Neural cell (in vitro differentiated cells): ENCODE results near the gene MREG. TPM values are rescaled to one million over a fixed set of nuclear protein-coding genes. Genes with fewer than 3 reads are reported as not detected.

ENCODE experiments used
- H2AFZ ChIP-seq: fragments of 200-600, 300-800 bp; sonication (generic), shearing (Covaris generic); 2 replicates; pipeline ENCODE4 v1.6.0; 2014; ENCODE audit warnings: low read depth, mild to moderate bottlenecking, antibody characterized with exemption, low read length, moderate library complexity
- H3F3A ChIP-seq: fragments of 200-600 bp; shearing (Covaris generic); 2 replicates; pipeline ENCODE4 v1.6.1; 2016; ENCODE audit warnings: mild to moderate bottlenecking, moderate library complexity, mixed read lengths, antibody characterized with exemption, low read length; ENCODE audit not compliant: insufficient read depth, poor library complexity, severe bottlenecking
- H3K27ac ChIP-seq: fragments of 200-600, 300-800 bp; sonication (generic), shearing (Covaris generic); 2 replicates; pipeline ENCODE4 v1.5.1; 2014; ENCODE audit warnings: mild to moderate bottlenecking, low read length, moderate library complexity
- H3K27me3 ChIP-seq: fragments of 300-800, 200-600 bp; sonication (generic), shearing (Covaris generic); 2 replicates; pipeline ENCODE4 v1.6.0; 2014; ENCODE audit warnings: mild to moderate bottlenecking, low read depth, low read length, moderate library complexity; ENCODE audit not compliant: insufficient read depth
- H3K36me3 ChIP-seq: fragments of 300-800, 200-600 bp; sonication (generic), shearing (Covaris generic); 2 replicates; pipeline ENCODE4 v1.5.1; 2014; ENCODE audit warnings: mild to moderate bottlenecking, antibody characterized with exemption, low read length, moderate library complexity; ENCODE audit not compliant: insufficient read depth
- H3K4me2 ChIP-seq: fragments of 300-800, 200-600 bp; sonication (generic), shearing (Covaris generic); 2 replicates; pipeline ENCODE4 v1.6.0; 2014; ENCODE audit warnings: mild to moderate bottlenecking, low read length
- H3K4me3 ChIP-seq: fragments of 300-800, 200-600 bp; sonication (generic), shearing (Covaris generic); 2 replicates; pipeline ENCODE4 v1.5.1; 2014; ENCODE audit warnings: mild to moderate bottlenecking, low read length, moderate library complexity
- H3K79me2 ChIP-seq: fragments of 200-600 bp; shearing (Covaris generic); replicated peaks from 2 replicates; pipeline ENCODE4 v1.6.0; 2014; ENCODE audit warnings: mild to moderate bottlenecking, low read length, moderate library complexity; ENCODE audit not compliant: insufficient read depth
- H3K9ac ChIP-seq: fragments of 300-800, 200-600 bp; sonication (generic), shearing (Covaris generic); 2 replicates; pipeline ENCODE4 v1.6.1; 2016; ENCODE audit warnings: mild to moderate bottlenecking, low read length, mixed read lengths
- H3K9me2 ChIP-seq: fragments of 200-600 bp; shearing (Covaris generic); 2 replicates; pipeline ENCODE4 v1.6.1; 2016; ENCODE audit warnings: mild to moderate bottlenecking, low read length, mixed read lengths; ENCODE audit not compliant: insufficient read depth
- H3K9me3 ChIP-seq: fragments of 200-600, 300-800 bp; sonication (generic), shearing (Covaris generic); 2 replicates; pipeline ENCODE4 v1.6.1; 2016; ENCODE audit warnings: mild to moderate bottlenecking, mixed run types, low read length, moderate library complexity, mixed read lengths
- H4K20me1 ChIP-seq: fragments of 200-600 bp; shearing (Covaris generic); 2 replicates; pipeline ENCODE4 v1.6.1; 2016; ENCODE audit warnings: mild to moderate bottlenecking, mixed run types; ENCODE audit not compliant: insufficient read depth
- CTCF ChIP-seq: fragments of 450-650 bp; IDR thresholded peaks from 2 replicates; pipeline ENCODE4 v1.5.1; 2014; ENCODE audit warnings: antibody characterized with exemption, mild to moderate bottlenecking, moderate library complexity; ENCODE audit not compliant: poor library complexity, severe bottlenecking
- EP300 ChIP-seq: fragments of 450-650 bp; conservative IDR thresholded peaks from 2 replicates; pipeline ENCODE4 v1.6.1; 2014; ENCODE audit warnings: antibody characterized with exemption, mild to moderate bottlenecking, moderate library complexity; ENCODE audit not compliant: poor library complexity, severe bottlenecking
- EZH2 ChIP-seq: fragments of 200-600, 300-800 bp; shearing (Covaris generic), sonication (generic); IDR thresholded peaks from 2 replicates; pipeline ENCODE4 v1.6.1; 2014; ENCODE audit warnings: antibody characterized with exemption, low read length, borderline replicate concordance, mild to moderate bottlenecking; ENCODE audit not compliant: insufficient read depth, poor library complexity, severe bottlenecking
- MXI1 ChIP-seq: fragments of 450-650 bp; conservative IDR thresholded peaks from 2 replicates; pipeline ENCODE4 v1.6.1; 2014; ENCODE audit warnings: antibody characterized with exemption, mild to moderate bottlenecking; ENCODE audit not compliant: poor library complexity, severe bottlenecking
- POLR2AphosphoS5 ChIP-seq: IDR thresholded peaks from 2 replicates; pipeline ENCODE4 v1.6.1; 2012
- RAD21 ChIP-seq: fragments of 450-650 bp; conservative IDR thresholded peaks from 2 replicates; pipeline ENCODE4 v1.6.1; 2014; ENCODE audit warnings: antibody characterized with exemption, mild to moderate bottlenecking, moderate library complexity
- SMC3 ChIP-seq: fragments of 450-650 bp; conservative IDR thresholded peaks from 2 replicates; pipeline ENCODE4 v1.6.1; 2014; ENCODE audit warnings: antibody characterized with exemption, mild to moderate bottlenecking, moderate library complexity; ENCODE audit not compliant: poor library complexity
- TAF1 ChIP-seq: IDR thresholded peaks from 2 replicates; pipeline ENCODE4 v1.6.1; 2012; ENCODE audit warnings: low read depth
- polyA plus RNA-seq: library from polyadenylated mRNA; depleted of rRNA; stranded (reverse); fragments of >200 nt; gene quantifications from 2 replicates; pipeline ENCODE4 v1.2.3, GENCODE V29; 2014
- TF ChIP-seq, protein P1 (sequence below): IDR thresholded peaks from 2 replicates; pipeline ENCODE4 v1.6.1; 2012; ENCODE audit warnings: borderline replicate concordance

Gene MREG
- polyA plus RNA-seq, 1 donor from 2014 or later = 9.1 TPM

DNA sequence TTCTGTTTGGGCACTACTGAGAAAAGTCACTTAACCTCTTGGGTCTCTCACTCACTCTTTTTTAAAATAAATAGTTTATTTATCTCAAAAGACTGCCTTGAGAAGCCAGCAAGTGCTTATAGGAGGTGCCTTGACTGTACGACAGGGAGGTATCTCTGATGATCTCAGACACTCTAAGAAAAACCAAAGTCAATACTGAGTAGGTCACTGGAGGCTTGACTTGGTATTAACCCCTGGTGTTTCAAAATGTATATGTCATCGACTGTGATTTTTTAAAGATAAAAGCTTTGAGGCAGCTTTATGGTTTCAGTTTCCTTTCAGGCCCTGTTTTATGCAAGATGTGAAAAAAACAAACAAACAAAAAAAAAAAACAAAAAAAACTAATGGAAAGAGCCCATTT lies 33.7 kb downstream of the MREG start:
- H3K79me2 ChIP-seq = no peaks in the 10 kb centered on the region
- H3K36me3 ChIP-seq = no peaks in the 10 kb centered on the region
- peaks cover 3% of the 10 kb centered on the region for H3K9me3 ChIP-seq
- no peaks in the 10 kb centered on the region for H3F3A ChIP-seq
- no peak overlapping the region for H3K4me3 ChIP-seq
- no peak overlapping the region for H2AFZ ChIP-seq
- no peaks in the 10 kb centered on the region for H3K27me3 ChIP-seq
- H3K9ac ChIP-seq = no peak overlapping the region
- no peak overlapping the region for H3K27ac ChIP-seq
- TF ChIP-seq CTCF = no peak
- no peak for TF ChIP-seq EZH2
- TF ChIP-seq EP300 = no peak
- TF ChIP-seq, protein P1, sequence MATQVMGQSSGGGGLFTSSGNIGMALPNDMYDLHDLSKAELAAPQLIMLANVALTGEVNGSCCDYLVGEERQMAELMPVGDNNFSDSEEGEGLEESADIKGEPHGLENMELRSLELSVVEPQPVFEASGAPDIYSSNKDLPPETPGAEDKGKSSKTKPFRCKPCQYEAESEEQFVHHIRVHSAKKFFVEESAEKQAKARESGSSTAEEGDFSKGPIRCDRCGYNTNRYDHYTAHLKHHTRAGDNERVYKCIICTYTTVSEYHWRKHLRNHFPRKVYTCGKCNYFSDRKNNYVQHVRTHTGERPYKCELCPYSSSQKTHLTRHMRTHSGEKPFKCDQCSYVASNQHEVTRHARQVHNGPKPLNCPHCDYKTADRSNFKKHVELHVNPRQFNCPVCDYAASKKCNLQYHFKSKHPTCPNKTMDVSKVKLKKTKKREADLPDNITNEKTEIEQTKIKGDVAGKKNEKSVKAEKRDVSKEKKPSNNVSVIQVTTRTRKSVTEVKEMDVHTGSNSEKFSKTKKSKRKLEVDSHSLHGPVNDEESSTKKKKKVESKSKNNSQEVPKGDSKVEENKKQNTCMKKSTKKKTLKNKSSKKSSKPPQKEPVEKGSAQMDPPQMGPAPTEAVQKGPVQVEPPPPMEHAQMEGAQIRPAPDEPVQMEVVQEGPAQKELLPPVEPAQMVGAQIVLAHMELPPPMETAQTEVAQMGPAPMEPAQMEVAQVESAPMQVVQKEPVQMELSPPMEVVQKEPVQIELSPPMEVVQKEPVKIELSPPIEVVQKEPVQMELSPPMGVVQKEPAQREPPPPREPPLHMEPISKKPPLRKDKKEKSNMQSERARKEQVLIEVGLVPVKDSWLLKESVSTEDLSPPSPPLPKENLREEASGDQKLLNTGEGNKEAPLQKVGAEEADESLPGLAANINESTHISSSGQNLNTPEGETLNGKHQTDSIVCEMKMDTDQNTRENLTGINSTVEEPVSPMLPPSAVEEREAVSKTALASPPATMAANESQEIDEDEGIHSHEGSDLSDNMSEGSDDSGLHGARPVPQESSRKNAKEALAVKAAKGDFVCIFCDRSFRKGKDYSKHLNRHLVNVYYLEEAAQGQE = no peak
- TF ChIP-seq TAF1 = no peak
- TF ChIP-seq SMC3 = no peak
- TF ChIP-seq RAD21 = no peak
- no peak for TF ChIP-seq MXI1
- no peaks in the 10 kb centered on the region for H4K20me1 ChIP-seq
- no peaks in the 10 kb centered on the region for H3K9me2 ChIP-seq
- H3K4me2 ChIP-seq = no peak overlapping the region

GRCh38 chr2:215974700-215975429 lies 38.5 kb downstream of the MREG start:
- H3K79me2 ChIP-seq = no peaks in the 10 kb centered on the region
- H3K9me3 ChIP-seq = no peaks in the 10 kb centered on the region
- H3K9me2 ChIP-seq = no peaks in the 10 kb centered on the region
- H3F3A ChIP-seq = no peaks in the 10 kb centered on the region
- no peak overlapping the region for H3K4me2 ChIP-seq
- H2AFZ ChIP-seq = no peak overlapping the region
- TF ChIP-seq CTCF = no peak
- TF ChIP-seq EP300 = no peak
- no peak for TF ChIP-seq MXI1
- no peak for TF ChIP-seq POLR2AphosphoS5
- no peak for TF ChIP-seq SMC3
- TF ChIP-seq RAD21 = no peak
- TF ChIP-seq EZH2 = no peak
- TF ChIP-seq TAF1 = no peak
- TF ChIP-seq, protein P1 = no peak
- H3K4me3 ChIP-seq = no peak overlapping the region
- H3K9ac ChIP-seq = no peak overlapping the region
- H4K20me1 ChIP-seq = no peaks in the 10 kb centered on the region
- H3K27me3 ChIP-seq = no peaks in the 10 kb centered on the region
- no peaks in the 10 kb centered on the region for H3K36me3 ChIP-seq
- no peak overlapping the region for H3K27ac ChIP-seq
